CD4-positive, alpha-beta memory T cell (primary cell): ENCODE data around the gene PHF12. TPM values are rescaled to one million over a fixed set of nuclear protein-coding genes. Genes with fewer than 3 reads are reported as not detected.
A peak's percentile ranks its signal among the peaks of the same experiment; 100 is the strongest.

Experiments used
- CTCF ChIA-PET: fragments of 350-600 bp; sonication (Branson Sonifier 250); formaldehyde crosslinking; loops from one replicate; lab custom pipeline; 2021; ENCODE audit warnings: inconsistent platforms; ENCODE audit not compliant: partially characterized antibody; lab: Charles Lee
- POLR2A ChIA-PET: fragments of 350-600 bp; sonication (Branson Sonifier 250); formaldehyde crosslinking; loops from one replicate; lab custom pipeline; 2021; ENCODE audit not compliant: partially characterized antibody; lab: Charles Lee
- DNase-seq, 5 donors: peaks; one replicate each; pipeline versions ENCODE4 v3.0.0 to v3.0.0-alpha.2; 2020 to 2022; ENCODE audit warnings: mixed read lengths in 1 of 5
- H3K27ac ChIP-seq: one replicate; pipeline ENCODE4 v1.7.0; 2013; ENCODE audit warnings: low read depth, low read length
- H3K27me3 ChIP-seq: 2 replicates; pipeline ENCODE4 v1.7.0; 2013; ENCODE audit warnings: mild to moderate bottlenecking, low read length, moderate library complexity; ENCODE audit not compliant: insufficient read depth
- H3K36me3 ChIP-seq: 2 replicates; pipeline ENCODE4 v1.7.0; 2013; ENCODE audit warnings: mild to moderate bottlenecking, low read length, moderate library complexity; ENCODE audit not compliant: insufficient read depth
- H3K4me1 ChIP-seq: 2 replicates; pipeline ENCODE4 v1.7.0; 2013; ENCODE audit warnings: mild to moderate bottlenecking, low read length, moderate library complexity; ENCODE audit not compliant: insufficient read depth
- H3K4me3 ChIP-seq, 2 donors: one replicate each; pipeline ENCODE4 v1.7.0; 2013; ENCODE audit warnings: low read length in 2 of 2, mild to moderate bottlenecking in 1 of 2
- H3K9me3 ChIP-seq, 2 donors: one replicate each; pipeline ENCODE4 v1.7.0; 2013; ENCODE audit warnings: low read length in 2 of 2, control low read depth in 1 of 2; ENCODE audit not compliant: control insufficient read depth in 1 of 2
- H3K27ac Mint-ChIP-seq, 7 donors: one replicate each; pipeline ENCODE4 v1.8.0; 2020 to 2021; ENCODE audit warnings: mixed read lengths in 7 of 7, mild to moderate bottlenecking in 6 of 7, inconsistent platforms in 3 of 7, moderate library complexity in 3 of 7
- H3K27me3 Mint-ChIP-seq, 2 donors: one replicate each; pipeline ENCODE4 v1.8.0; 2020 to 2021; ENCODE audit warnings: mixed read lengths in 2 of 2
- H3K36me3 Mint-ChIP-seq, 2 donors: one replicate each; pipeline ENCODE4 v1.8.0; 2020 to 2021; ENCODE audit warnings: mixed read lengths in 2 of 2, inconsistent platforms in 1 of 2, mild to moderate bottlenecking in 1 of 2
- H3K4me1 Mint-ChIP-seq, 4 donors: one replicate each; pipeline ENCODE4 v1.8.0; 2020 to 2021; ENCODE audit warnings: mixed read lengths in 4 of 4, mild to moderate bottlenecking in 1 of 4
- H3K4me3 Mint-ChIP-seq, 8 donors: one replicate each; pipeline ENCODE4 v1.8.0; 2020 to 2021; ENCODE audit warnings: mixed read lengths in 8 of 8, mild to moderate bottlenecking in 7 of 8, moderate library complexity in 6 of 8, inconsistent platforms in 3 of 8
- H3K9me3 Mint-ChIP-seq, 8 donors: one replicate each; pipeline ENCODE4 v1.8.0; 2020 to 2021; ENCODE audit warnings: mixed read lengths in 8 of 8, mild to moderate bottlenecking in 5 of 8, inconsistent platforms in 3 of 8, moderate library complexity in 1 of 8
- intact Hi-C: fragments of 100-400 bp; cut with micrococcal nuclease; formaldehyde crosslinking; loops from one replicate; pipeline ENCODE4 v1.15.1; 2023
- polyA plus RNA-seq, 2 donors: library from polyadenylated mRNA; unstranded; fragments of 300-500 nt; fragmentation: Illumina TruSeq; gene quantifications; one replicate each; pipeline ENCODE4 v1.2.3, GENCODE V29; 2021
- total RNA-seq, 2 experiments: library from RNA; stranded (reverse); gene quantifications; one replicate each; pipeline ENCODE4 v1.2.3, GENCODE V29; 2021

The PHF12 gene
- total and polyA plus RNA-seq, 4 experiments from 2014 or later: 5.0 to 135 (median 68.7) TPM

DNA sequence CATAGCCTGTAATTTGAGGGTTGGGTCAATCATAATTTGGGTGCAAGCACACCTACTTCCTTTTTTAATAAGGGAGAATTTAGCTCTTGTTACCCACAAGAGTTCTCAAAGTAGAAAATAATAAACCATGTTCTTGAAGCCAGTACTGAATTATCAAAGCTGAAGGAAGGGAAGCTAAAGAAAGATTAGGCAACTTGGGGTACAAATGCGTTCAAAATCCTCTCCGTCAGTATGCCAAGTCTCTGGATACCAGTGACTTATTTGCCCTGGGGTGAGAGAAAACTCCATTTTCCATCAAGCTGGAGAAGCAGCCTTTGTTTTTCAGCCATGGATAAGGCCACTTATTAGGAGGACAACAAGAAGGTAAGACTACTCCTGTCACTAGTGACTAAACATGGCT lies 25.0 kb downstream of the PHF12 start:
- no peak for DNase-seq
- Mint-ChIP-seq H3K27ac (peak overlapping the region; percentile 90 to 98 (median 96)), H3K4me1 (peaks cover 49 to 79% (median 59%) of the 10 kb centered on the region in 4 donors), H3K27me3 (no peaks in the 10 kb centered on the region), H3K9me3 (peaks cover 0 to 3% (median 0%) of the 10 kb centered on the region in 8 donors), H3K36me3 (peaks cover 41 to 54% of the 10 kb centered on the region in 2 donors), H3K4me3 (peak overlapping the region in 7 of 8 donors; percentile 49 to 80 (median 64))
- no peaks in the 10 kb centered on the region for H3K9me3 ChIP-seq
- H3K36me3 ChIP-seq: peaks cover 25% of the 10 kb centered on the region
- peak overlapping the region; percentile 77 for H3K27ac ChIP-seq
- POLR2A ChIA-PET: interaction anchor here (0.8 to 8.7 kb wide), 16 partner anchors 12 to 690 kb away, joined by 3 to 257 read pairs (median 4); partner anchors contain the start of genes DHRS13, FAM222B, FLOT2 and NEK8
- no peak overlapping the region for H3K4me3 ChIP-seq
- H3K4me1 ChIP-seq: peaks cover 58% of the 10 kb centered on the region
- CTCF ChIA-PET: interaction anchor here (0.9 to 5.5 kb wide), 13 partner anchors 8 to 167 kb away, joined by 3 to 36 read pairs (median 6); partner anchors contain the start of genes FAM222B and FLOT2
- no peaks in the 10 kb centered on the region for H3K27me3 ChIP-seq
- intact Hi-C loops: loop anchor here (1.0 kb wide), 3 partner anchors 23 to 29 kb away; partner anchors contain the start of genes DHRS13 and FLOT2

DNA sequence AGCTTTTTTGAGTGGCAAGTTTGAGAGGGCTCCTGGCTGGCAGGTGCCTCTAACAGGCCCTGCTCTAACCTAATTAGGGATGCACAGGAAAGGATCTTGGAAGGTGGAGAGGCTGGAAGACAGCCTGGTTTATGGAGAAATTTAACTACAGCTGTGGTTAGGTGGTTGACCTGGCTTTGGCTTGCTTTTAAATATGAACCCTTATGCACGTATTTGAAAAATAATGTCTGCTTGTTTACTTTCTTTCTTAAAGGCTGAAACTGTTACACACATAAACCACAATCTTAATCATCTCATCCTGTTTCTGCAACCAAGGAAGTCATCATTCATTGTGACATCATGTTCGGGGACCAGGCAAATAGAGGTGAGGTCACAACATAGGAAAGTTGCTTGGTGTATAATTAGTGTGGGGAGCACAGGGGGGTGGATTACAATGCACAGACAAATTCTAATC lies 25.4 kb downstream of the PHF12 start:
- peaks cover 0 to 3% (median 0%) of the 10 kb centered on the region in 8 donors for H3K9me3 Mint-ChIP-seq
- ChIA-PET CTCF (interaction anchor here (0.9 to 5.5 kb wide), 15 partner anchors 9 to 166 kb away, joined by 3 to 36 read pairs (median 6); partner anchors contain the start of genes FAM222B and FLOT2), POLR2A (interaction anchor here (0.8 to 8.7 kb wide), 17 partner anchors 10 to 691 kb away, joined by 3 to 257 read pairs (median 4); partner anchors contain the start of genes DHRS13, FAM222B, FLOT2 and NEK8)
- Histone ChIP-seq H3K36me3 (peaks cover 29% of the 10 kb centered on the region), H3K27me3 (no peaks in the 10 kb centered on the region), H3K27ac (peak overlapping the region; percentile 77), H3K9me3 (no peaks in the 10 kb centered on the region), H3K4me1 (peaks cover 56% of the 10 kb centered on the region), H3K4me3 (peak overlapping the region in 1 of 2 donors; percentile 15)
- peak overlapping the region; percentile 49 to 80 (median 60) for H3K4me3 Mint-ChIP-seq
- DNase-seq: peak; percentile 87 to 92 (median 89)
- H3K36me3 Mint-ChIP-seq: peaks cover 43 to 57% of the 10 kb centered on the region in 2 donors
- intact Hi-C loops: loop anchor here (1.0 kb wide), 3 partner anchors 23 to 29 kb away; partner anchors contain the start of genes DHRS13 and FLOT2
- H3K27me3 Mint-ChIP-seq: no peaks in the 10 kb centered on the region
- H3K4me1 Mint-ChIP-seq: peaks cover 49 to 79% (median 59%) of the 10 kb centered on the region in 4 donors
- H3K27ac Mint-ChIP-seq: peak overlapping the region; percentile 90 to 98 (median 96)

DNA sequence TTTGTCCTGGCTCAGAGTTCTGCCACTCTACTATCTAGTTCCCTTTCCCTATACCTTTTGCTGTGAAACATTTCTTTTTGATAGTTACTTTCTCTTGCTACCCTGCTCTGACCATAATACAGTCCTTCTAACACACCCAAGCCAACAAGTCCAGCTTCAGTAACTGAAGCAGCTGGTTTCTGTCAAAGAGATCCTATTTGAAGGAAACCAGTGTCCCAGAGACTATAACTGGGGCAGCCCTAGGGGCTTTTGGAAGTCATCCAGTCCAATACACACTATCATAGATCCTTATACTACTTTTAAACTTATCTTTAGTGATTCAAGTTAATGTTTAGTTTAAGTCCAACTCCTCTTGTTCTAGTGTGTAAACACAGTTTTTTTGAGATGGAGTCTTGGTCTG lies 31.1 kb downstream of the PHF12 start:
- no peaks in the 10 kb centered on the region for H3K9me3 ChIP-seq
- POLR2A ChIA-PET: interaction anchor here (3.1 kb wide), 1 partner anchor 30 kb away, joined by 17 read pairs; no protein-coding TSS in a partner anchor
- Mint-ChIP-seq H3K27me3 (no peaks in the 10 kb centered on the region), H3K4me1 (peaks cover 16 to 33% (median 19%) of the 10 kb centered on the region in 4 donors), H3K36me3 (peaks cover 59 to 86% of the 10 kb centered on the region in 2 donors), H3K4me3 (no peak overlapping the region), H3K27ac (peak overlapping the region in 6 of 7 donors; percentile 1 to 85 (median 54)), H3K9me3 (peaks cover 0 to 3% (median 0%) of the 10 kb centered on the region in 8 donors)
- CTCF ChIA-PET: interaction anchor here (0.9 kb wide), 1 partner anchor 33 kb away, joined by 3 read pairs; no protein-coding TSS in a partner anchor
- H3K36me3 ChIP-seq: peaks cover 76% of the 10 kb centered on the region
- DNase-seq: no peak
- H3K4me3 ChIP-seq: no peak overlapping the region
- no peaks in the 10 kb centered on the region for H3K27me3 ChIP-seq
- intact Hi-C loops: no loop called here
- H3K4me1 ChIP-seq: peaks cover 17% of the 10 kb centered on the region
- no peak overlapping the region for H3K27ac ChIP-seq

DNA sequence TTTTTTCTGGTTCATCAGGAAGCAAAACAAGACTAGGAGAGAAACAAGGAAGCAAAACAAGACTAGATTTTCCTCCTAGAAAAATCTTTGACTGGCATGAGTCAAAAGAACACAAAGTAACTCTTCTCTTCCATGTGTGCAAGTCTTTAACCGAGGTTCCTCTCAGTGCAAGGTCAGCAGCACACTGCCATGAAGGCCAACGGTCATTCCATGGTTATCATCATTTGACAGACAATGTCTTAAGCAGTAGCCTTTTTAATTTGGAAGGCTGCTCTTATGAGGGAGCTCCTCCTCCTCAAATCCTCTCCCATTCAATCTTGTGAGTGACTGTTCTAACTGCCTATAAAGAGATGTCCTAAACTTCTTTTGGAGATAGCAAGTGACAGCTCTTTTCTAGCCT lies 33.0 kb downstream of the PHF12 start:
- Histone ChIP-seq H3K4me3 (no peak overlapping the region), H3K4me1 (no peaks in the 10 kb centered on the region), H3K9me3 (no peaks in the 10 kb centered on the region), H3K27ac (no peak overlapping the region), H3K27me3 (no peaks in the 10 kb centered on the region), H3K36me3 (peaks cover 83% of the 10 kb centered on the region)
- H3K4me1 Mint-ChIP-seq: peaks cover 5 to 14% (median 6%) of the 10 kb centered on the region in 4 donors
- ChIA-PET CTCF (interaction anchor here (0.6 to 5.8 kb wide), 8 partner anchors 8 to 189 kb away, joined by 3 to 78 read pairs (median 3); no protein-coding TSS in a partner anchor), POLR2A (interaction anchor here (1.1 to 4.0 kb wide), 4 partner anchors 30 to 199 kb away, joined by 3 to 21 read pairs (median 4); partner anchors contain the start of genes NEK8 and RPL23A)
- H3K27me3 Mint-ChIP-seq: no peaks in the 10 kb centered on the region
- DNase-seq: no peak
- H3K27ac Mint-ChIP-seq: peak overlapping the region in 4 of 7 donors; percentile 8 to 72 (median 56)
- intact Hi-C loops: no loop called here
- peaks cover 58 to 86% of the 10 kb centered on the region in 2 donors for H3K36me3 Mint-ChIP-seq
- H3K4me3 Mint-ChIP-seq: no peak overlapping the region
- H3K9me3 Mint-ChIP-seq: no peaks in the 10 kb centered on the region

DNA sequence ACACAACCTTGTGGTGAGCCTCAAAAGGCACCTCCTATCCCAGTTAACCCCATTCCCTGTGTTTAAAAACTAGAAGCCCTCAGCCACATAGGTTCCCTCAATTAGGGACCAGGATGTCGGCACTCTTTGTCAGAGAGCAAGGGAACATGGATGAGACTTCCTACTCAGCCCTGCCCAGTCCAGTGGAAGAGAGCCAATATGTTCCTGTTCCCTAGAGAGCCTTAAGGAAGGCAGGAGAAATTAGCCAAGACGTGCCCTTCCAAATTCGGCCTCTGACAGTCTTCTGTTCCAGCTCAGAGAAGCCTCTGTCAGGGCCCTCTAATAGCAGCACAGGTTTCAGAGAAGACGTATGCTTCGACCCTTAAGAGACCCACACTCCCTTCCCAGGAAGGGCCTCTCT lies 33.9 kb downstream of the PHF12 start:
- Mint-ChIP-seq H3K36me3 (peaks cover 59 to 89% of the 10 kb centered on the region in 2 donors), H3K27me3 (no peaks in the 10 kb centered on the region), H3K9me3 (no peaks in the 10 kb centered on the region), H3K27ac (peak overlapping the region in 4 of 7 donors; percentile 56 to 79 (median 68)), H3K4me3 (no peak overlapping the region), H3K4me1 (peaks cover 0 to 6% (median 6%) of the 10 kb centered on the region in 4 donors)
- H3K4me1 ChIP-seq: no peaks in the 10 kb centered on the region
- peaks cover 89% of the 10 kb centered on the region for H3K36me3 ChIP-seq
- POLR2A ChIA-PET: interaction anchor here (0.8 to 4.0 kb wide), 3 partner anchors 11 to 31 kb away, joined by 3 to 21 read pairs (median 6); no protein-coding TSS in a partner anchor
- H3K27ac ChIP-seq: no peak overlapping the region
- CTCF ChIA-PET: interaction anchor here (0.7 to 5.8 kb wide), 13 partner anchors 9 to 191 kb away, joined by 3 to 78 read pairs (median 6); partner anchors contain the start of genes DHRS13, FLOT2 and TLCD1
- intact Hi-C loops: no loop called here
- no peak for DNase-seq
- no peak overlapping the region for H3K4me3 ChIP-seq
- H3K9me3 ChIP-seq: no peaks in the 10 kb centered on the region
- no peaks in the 10 kb centered on the region for H3K27me3 ChIP-seq

DNA sequence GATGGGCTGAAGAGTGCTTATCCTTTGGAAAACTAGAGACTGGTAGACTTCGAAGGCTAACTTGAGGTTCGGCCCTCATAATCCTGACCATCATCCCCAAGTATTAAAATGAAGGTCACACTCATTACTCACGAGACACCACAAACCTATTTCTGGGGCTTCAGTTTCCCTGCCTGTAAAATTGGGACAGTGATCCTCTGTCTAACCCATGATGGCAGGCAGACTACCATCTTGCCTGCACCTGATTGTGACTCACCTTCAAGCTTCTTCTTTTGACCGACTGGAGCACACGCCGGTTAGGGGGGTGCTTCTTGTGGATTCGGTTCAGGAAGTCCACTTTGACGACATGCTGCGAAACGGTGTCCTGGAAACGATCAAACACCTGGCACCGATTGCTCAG lies 34.3 kb downstream of the PHF12 start:
- Mint-ChIP-seq H3K9me3 (no peaks in the 10 kb centered on the region), H3K27ac (peak overlapping the region in 3 of 7 donors; percentile 5 to 79 (median 70)), H3K36me3 (peaks cover 63 to 91% of the 10 kb centered on the region in 2 donors), H3K4me1 (peaks cover 0 to 6% (median 5%) of the 10 kb centered on the region in 4 donors), H3K4me3 (no peak overlapping the region), H3K27me3 (no peaks in the 10 kb centered on the region)
- Histone ChIP-seq H3K27me3 (no peaks in the 10 kb centered on the region), H3K4me3 (no peak overlapping the region), H3K4me1 (no peaks in the 10 kb centered on the region), H3K36me3 (peaks cover 89% of the 10 kb centered on the region), H3K27ac (no peak overlapping the region), H3K9me3 (no peaks in the 10 kb centered on the region)
- ChIA-PET POLR2A (interaction anchor here (0.8 to 4.0 kb wide), 5 partner anchors 11 to 190 kb away, joined by 3 to 21 read pairs (median 6); partner anchors contain the start of gene PHF12), CTCF (interaction anchor here (0.7 to 5.8 kb wide), 21 partner anchors 9 to 190 kb away, joined by 3 to 78 read pairs (median 5); partner anchors contain the start of genes DHRS13, FAM222B, FLOT2 and TLCD1)
- no peak for DNase-seq
- intact Hi-C loops: no loop called here
